Right ventricle myocardium inferior (tissue), 1 donor: Measurements from ENCODE around the gene GP1BB. TPM values are rescaled to one million over a fixed set of nuclear protein-coding genes. Genes with fewer than 3 reads are reported as not detected.
"Not testable (repeated sequence)": the region's sequence is repeated elsewhere in the genome, so short reads cannot be mapped to it uniquely, and the experiment has no call there.

Source experiments
- ATAC-seq: fragments of 200-7000 bp; cut with Tn5 transposase; one replicate; pipeline ENCODE4 v1.9.1; 2020; ENCODE audit warnings: mild to moderate bottlenecking, moderate library complexity
- DNase-seq: peaks from one replicate; pipeline ENCODE4 v3.0.0; 2021; ENCODE audit errors: missing footprints
- intact Hi-C: fragments of 100-400 bp; cut with DNase I; formaldehyde crosslinking; loops from one replicate; pipeline ENCODE4 v1.11.0; 2022
- long read RNA-seq: library from polyadenylated mRNA; unstranded; transcript quantifications from one replicate; pipeline ENCODE4 v2.0.0, GENCODE V29; 2021
- total RNA-seq: library from RNA; stranded (reverse); fragmentation: NEBNext Ultra II Directional; extraction: Animal tissue kit (Norgen Biotek cat#: 25700); gene quantifications from one replicate; pipeline ENCODE4 v1.2.1, GENCODE V29; 2021
- donor health status: DM: no; HTN: yes; CAD: no; lungs with severe emphysema.

Gene GP1BB
- not detected for total RNA-seq
- long read RNA-seq, transcript GP1BB-201 (2 exons, 1,553 nt), result major isoform, 20 of 21 reads
- long read RNA-seq, partial matches to known transcripts, result 0 of 21 reads
- long read RNA-seq, other reads (novel, unspliced or antisense), result 1 of 21 reads

- intact Hi-C loops, result no loop called here
- DNase-seq (no peak), ATAC-seq (peak; percentile 73)
Measured at GRCh38 chr22:19723232-19723982, at the start of gene GP1BB. Gene GP1BB (plus strand): TSS chr22:19723539. CDS start chr22:19723570, 31 bp downstream.

GRCh38 chr22:19673660-19674059 lies 49.7 kb upstream of the GP1BB start:
- no peak for DNase-seq
- intact Hi-C loops, result no loop called here
- ATAC-seq, result no peak

DNA sequence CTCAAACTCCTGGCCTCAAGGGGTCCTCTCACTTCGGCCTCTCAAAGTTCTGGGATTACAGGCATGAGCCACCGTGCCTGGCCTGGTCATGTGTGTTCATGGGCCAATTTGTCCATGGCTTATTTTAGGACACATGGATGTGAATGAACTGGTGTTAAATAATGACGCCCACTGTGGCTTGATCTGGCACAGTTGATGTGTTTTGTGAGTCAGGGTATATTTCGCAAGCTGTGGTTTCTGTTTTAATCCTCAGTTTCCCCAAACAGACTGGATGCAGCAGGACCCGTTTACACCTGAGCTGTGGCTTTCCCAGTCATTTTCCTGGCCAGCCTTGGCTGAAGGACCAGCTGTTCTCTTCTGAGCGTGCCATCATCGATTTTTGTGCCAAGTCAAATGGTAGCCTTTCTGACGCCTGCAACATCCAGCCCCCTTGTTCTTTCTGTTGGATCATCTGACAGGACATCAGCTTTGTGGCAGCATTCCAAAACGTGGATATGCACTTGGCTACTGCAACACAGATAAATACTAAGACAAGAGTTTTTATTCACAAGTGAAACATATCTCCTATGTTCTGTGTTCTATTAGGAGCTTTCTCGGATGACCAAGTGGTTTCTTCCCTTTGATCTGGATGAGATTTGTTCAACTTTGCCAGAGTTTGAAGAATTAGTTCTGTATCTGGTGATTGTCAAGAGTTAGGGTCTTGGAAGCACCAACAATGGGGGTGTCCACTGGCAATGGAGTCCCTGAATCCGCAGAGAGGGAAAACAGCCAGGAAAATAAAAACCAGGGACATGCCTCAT lies 49.0 kb upstream of the GP1BB start:
- ATAC-seq, result no peak
- DNase-seq, result no peak
- intact Hi-C loops, result no loop called here

DNA sequence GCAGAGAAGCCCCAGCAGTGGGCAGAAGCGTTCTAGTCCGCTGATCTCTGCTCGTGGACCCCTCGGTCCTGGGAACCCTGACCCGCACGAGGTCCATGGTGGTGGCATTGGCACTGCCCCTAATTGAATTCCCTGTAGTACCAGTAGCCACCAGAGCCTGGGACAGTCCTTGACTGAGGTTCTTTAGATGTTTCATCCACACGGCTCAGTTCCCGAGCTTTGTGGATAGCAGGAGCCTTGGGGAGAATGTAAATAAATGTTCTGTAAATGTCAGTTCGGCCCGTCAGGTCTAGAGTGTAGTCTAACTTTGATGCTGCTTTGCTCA lies 48.4 kb upstream of the GP1BB start:
- intact Hi-C loops, result no loop called here
- DNase-seq, result no peak
- ATAC-seq, result no peak

DNA sequence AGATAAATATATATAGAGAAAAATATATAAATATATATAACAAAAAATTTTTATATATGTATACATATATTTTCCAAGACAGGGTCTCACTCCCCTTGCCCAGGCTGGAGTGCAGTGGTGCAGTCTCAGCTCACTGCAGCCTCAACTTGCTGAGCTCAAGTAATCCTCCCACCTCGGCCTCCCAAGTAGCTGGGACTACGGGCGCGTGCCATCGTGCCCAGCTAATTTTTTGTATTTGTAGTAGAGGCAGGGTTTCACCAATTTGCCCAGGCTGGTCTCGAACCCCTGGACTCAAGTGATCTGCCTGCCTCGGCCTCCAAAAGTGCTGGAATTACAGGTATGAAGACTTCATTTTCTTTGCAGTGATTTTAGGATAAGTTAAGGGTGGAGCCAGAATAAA lies 47.9 kb upstream of the GP1BB start:
- intact Hi-C loops, result no loop called here
- ATAC-seq, result no peak
- DNase-seq, result no peak

DNA sequence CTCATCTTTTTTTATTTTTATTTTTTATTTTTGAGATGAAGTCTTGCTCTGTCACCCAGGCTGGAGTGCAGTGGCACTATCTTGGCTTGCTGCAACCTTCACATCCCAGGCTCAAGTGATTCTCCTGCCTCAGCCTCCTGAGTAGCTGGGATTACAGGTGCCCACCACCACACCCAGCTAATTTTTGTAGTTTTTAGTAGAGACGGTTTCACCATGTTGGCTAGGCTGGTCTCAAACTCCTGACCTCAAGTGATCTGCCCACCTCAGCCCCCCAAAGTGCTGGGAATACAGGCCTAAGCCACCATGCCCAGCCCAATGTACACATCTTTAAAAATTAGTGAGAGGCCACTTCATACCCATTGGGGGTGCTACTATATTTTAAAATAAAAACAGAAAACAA lies 46.9 kb upstream of the GP1BB start:
- intact Hi-C loops, result not testable (repeated sequence)

GRCh38 chr22:19678949-19679521 lies 44.3 kb upstream of the GP1BB start:
- DNase-seq (no peak), ATAC-seq (no peak)
- intact Hi-C loops, result loop anchor here (2.0 kb wide), 1 partner anchor 36 kb away; the partner anchor contains the start of gene SEPTIN5

More for the DNA sequence above, 46.9 kb upstream of the GP1BB start:
- DNase-seq, ATAC-seq: not testable (repeated sequence)

GRCh38 chr22:19679522-19680101 lies 43.7 kb upstream of the GP1BB start:
- ATAC-seq (peak; percentile 82), DNase-seq (peak; percentile 88)
- intact Hi-C loops, result loop anchor here (2.0 kb wide), 1 partner anchor 35 kb away; the partner anchor contains the start of gene SEPTIN5

GRCh38 chr22:19680287-19680881 lies 43.0 kb upstream of the GP1BB start:
- intact Hi-C loops, result no loop called here
- DNase-seq (no peak), ATAC-seq (no peak)

GRCh38 chr22:19680911-19681862 lies 42.2 kb upstream of the GP1BB start:
- intact Hi-C loops, result no loop called here
- ATAC-seq (no peak), DNase-seq (no peak)

GRCh38 chr22:19681863-19682245 lies 41.5 kb upstream of the GP1BB start:
- ATAC-seq (no peak), DNase-seq (no peak)
- intact Hi-C loops, result no loop called here

- intact Hi-C loops, result no loop called here
- DNase-seq (no peak), ATAC-seq (no peak)
Measured at GRCh38 chr22:19686946-19687345, 36.4 kb upstream of the GP1BB start.

- intact Hi-C loops, result no loop called here
- DNase-seq (peak; percentile 83), ATAC-seq (peak; percentile 37)
Measured at GRCh38 chr22:19687561-19688300, 35.6 kb upstream of the GP1BB start.

DNA sequence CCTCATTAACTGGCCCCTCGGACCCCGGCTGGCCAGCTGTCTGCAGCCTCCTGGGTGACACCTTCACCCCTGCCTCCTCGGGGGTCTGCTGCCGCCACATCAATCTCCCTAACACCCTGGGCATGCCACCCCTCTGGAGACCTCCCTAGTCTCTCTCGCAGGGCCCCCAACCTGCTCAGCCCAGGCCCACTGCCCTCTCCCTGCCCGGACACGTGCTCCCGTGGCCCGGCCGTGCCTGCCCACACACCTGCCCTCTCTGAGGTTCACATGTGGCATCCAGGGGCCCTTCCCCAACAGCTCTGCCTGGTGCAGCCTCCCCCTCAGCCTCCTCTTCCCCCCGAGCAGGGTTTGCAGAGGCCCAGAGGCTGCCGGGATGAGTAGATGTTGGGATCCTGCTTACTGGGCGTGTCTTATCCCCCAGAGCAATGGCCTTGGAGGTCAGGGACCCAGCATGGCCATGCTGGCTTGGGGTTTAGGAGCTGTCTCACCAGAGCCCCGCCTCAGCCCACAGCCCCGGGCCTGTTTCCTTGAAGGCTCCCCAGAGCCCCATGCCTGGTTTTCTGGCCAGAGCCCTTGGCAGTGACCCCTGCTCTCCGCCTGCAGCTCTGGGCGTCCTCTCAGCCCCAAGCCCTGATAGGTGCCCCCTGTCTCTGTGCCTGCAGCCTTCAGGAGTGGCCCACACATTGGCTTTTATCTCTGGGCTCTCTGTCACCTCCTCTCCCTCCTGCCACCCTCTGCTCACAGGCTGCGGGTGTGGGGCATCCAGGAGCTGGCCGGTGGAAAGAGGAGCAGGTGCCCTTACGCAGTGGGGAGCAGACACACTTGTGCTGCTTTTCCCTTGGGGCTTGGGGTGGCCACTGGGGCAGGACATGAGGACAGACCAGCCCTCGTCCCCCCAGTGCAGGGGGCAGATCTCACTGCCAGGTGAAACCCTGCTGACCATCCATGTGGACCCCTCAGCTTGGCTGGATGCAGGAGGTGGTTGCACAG lies 34.7 kb upstream of the GP1BB start:
- intact Hi-C loops, result no loop called here
- DNase-seq (no peak), ATAC-seq (no peak)

GRCh38 chr22:19689408-19689807 lies 33.9 kb upstream of the GP1BB start:
- DNase-seq, result no peak
- no peak for ATAC-seq
- intact Hi-C loops, result no loop called here
